HG02763 (cell line): Measurements from ENCODE around the gene FOS.

Experiments used
- ATAC-seq: cut with Tn5 transposase; IDR thresholded peaks from one replicate; pipeline ENCODE4 v1.9.1; 2021; ENCODE audit warnings: mild to moderate bottlenecking, moderate library complexity; ENCODE audit not compliant: unreplicated experiment

FOS gene

GRCh38 chr14:75311356-75311755 lies 32.7 kb downstream of the FOS start:
- ATAC-seq = no peak

GRCh38 chr14:75312341-75312740 lies 33.7 kb downstream of the FOS start:
- no peak for ATAC-seq

- ATAC-seq = no peak
Measured at GRCh38 chr14:75313294-75313693, 34.7 kb downstream of the FOS start.

- ATAC-seq = no peak
Measured at GRCh38 chr14:75315144-75315543, 36.5 kb downstream of the FOS start.

GRCh38 chr14:75317148-75317547 lies 38.5 kb downstream of the FOS start:
- ATAC-seq = no peak

GRCh38 chr14:75318353-75318752 lies 39.7 kb downstream of the FOS start:
- no peak for ATAC-seq

- no peak for ATAC-seq
Measured at GRCh38 chr14:75319021-75319420, 40.4 kb downstream of the FOS start.

GRCh38 chr14:75320196-75320595 lies 41.6 kb downstream of the FOS start:
- ATAC-seq = no peak

GRCh38 chr14:75322746-75323145 lies 44.1 kb downstream of the FOS start:
- no peak for ATAC-seq

- no peak for ATAC-seq
Measured at GRCh38 chr14:75323571-75323970, 44.9 kb downstream of the FOS start.

GRCh38 chr14:75328558-75329155 lies 50.0 kb downstream of the FOS start:
- no peak for ATAC-seq

- no peak for ATAC-seq
Measured at GRCh38 chr14:75329369-75329768, 50.7 kb downstream of the FOS start.

- ATAC-seq = no peak
Measured at GRCh38 chr14:75331471-75331870, 52.8 kb downstream of the FOS start.
